ENCODE data around the gene PACRG.

The PACRG gene

DNA sequence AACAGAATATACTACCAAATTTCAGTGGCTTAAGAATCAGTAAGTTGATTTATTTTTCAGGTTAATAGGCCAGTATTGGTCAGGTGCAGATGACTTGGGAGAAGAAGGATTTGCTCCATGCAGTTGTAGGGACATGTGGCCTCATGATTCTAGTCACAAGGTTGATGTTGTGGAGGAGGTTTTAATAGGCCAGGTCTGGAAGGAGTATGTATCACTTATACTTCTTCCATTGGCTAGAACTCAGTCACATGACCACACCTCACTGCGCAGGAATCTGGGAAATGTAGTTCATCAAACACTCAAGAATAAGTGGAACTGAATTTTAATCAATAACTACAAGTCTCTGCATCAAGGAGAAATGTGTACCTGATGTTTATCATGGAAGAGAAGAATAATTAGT is 405.2 kb downstream of the PACRG start:
- TF ChIP-seq FOXP2 (optimal IDR thresholded peaks at IDR 0.05; ENCODE audit: borderline replicate concordance, extremely low read depth, extremely low read length, insufficient read depth) (no peak), POLR2AphosphoS5 (IDR thresholded peaks at IDR 0.05; ENCODE audit: low read depth, low read length) (no peak), SIN3A (IDR thresholded peaks at IDR 0.05; ENCODE audit: borderline replicate concordance, insufficient read depth, low read length) (no peak), TAF1 (IDR thresholded peaks at IDR 0.05; ENCODE audit: borderline replicate concordance, insufficient read depth, low read length) (no peak)
- TF ChIP-seq, protein P1, sequence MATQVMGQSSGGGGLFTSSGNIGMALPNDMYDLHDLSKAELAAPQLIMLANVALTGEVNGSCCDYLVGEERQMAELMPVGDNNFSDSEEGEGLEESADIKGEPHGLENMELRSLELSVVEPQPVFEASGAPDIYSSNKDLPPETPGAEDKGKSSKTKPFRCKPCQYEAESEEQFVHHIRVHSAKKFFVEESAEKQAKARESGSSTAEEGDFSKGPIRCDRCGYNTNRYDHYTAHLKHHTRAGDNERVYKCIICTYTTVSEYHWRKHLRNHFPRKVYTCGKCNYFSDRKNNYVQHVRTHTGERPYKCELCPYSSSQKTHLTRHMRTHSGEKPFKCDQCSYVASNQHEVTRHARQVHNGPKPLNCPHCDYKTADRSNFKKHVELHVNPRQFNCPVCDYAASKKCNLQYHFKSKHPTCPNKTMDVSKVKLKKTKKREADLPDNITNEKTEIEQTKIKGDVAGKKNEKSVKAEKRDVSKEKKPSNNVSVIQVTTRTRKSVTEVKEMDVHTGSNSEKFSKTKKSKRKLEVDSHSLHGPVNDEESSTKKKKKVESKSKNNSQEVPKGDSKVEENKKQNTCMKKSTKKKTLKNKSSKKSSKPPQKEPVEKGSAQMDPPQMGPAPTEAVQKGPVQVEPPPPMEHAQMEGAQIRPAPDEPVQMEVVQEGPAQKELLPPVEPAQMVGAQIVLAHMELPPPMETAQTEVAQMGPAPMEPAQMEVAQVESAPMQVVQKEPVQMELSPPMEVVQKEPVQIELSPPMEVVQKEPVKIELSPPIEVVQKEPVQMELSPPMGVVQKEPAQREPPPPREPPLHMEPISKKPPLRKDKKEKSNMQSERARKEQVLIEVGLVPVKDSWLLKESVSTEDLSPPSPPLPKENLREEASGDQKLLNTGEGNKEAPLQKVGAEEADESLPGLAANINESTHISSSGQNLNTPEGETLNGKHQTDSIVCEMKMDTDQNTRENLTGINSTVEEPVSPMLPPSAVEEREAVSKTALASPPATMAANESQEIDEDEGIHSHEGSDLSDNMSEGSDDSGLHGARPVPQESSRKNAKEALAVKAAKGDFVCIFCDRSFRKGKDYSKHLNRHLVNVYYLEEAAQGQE (IDR thresholded peaks at IDR 0.05; ENCODE audit: insufficient read depth in 1 of 2, low read depth in 2 of 2, low read length in 2 of 2): no peak

DNA sequence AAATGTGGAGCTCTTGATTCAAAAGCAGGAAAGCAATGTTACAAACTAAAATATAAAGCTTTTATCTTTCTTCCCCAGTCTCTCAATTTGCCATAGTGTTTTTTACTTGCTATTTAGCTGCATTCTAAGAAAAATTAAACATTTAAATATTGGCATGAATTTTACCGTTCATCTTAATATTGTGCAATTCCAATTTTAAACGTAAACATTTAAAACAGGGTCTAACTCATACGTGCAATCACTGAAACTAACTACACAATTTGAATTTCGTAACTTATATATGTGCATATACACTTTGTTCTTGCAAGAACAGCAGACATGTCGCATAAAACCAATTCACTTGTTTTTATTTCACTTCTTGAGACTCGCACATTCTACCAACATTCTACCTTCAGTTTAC is 405.9 kb downstream of the PACRG start:
- TF ChIP-seq SIN3A (IDR thresholded peaks at IDR 0.05; ENCODE audit: borderline replicate concordance, insufficient read depth, low read length): no peak
- TF ChIP-seq TAF1 (IDR thresholded peaks at IDR 0.05; ENCODE audit: borderline replicate concordance, insufficient read depth, low read length): no peak

DNA sequence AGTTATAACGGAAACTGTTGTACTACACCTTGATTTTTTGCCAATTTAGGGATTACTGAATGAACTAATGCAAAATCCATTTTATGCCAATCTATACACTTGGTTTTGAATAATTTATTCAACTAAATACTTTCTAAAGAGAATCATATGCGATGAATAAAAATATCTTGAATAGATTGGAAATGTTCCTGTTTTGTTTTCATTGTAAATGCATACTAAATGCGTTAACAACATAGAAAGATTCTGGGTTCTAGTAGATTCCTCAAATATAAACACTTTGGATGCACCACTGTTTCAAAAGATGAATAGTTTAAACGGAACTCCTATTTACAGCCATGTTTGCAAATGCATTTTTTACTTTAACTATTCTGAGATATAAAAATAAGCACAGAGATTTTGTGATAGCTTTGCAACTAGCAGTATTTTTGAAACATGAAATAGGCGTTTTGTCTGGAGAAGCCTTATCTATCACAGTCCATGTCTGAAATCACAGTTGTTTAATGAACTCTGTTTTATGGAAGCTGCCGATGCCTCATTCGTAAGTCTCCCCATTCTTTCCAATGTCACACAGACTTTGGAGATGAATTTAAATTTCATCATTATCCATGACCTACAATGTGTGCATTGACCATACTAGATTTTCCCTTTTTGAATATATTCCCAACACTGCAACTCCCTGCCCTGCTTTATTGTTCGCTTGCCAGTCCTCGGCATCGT is 409.1 kb downstream of the PACRG start:
- TF ChIP-seq, protein P1 (IDR thresholded peaks at IDR 0.05; ENCODE audit: insufficient read depth in 1 of 2, low read depth in 2 of 2, low read length in 2 of 2): no peak
- TF ChIP-seq TAF1 (IDR thresholded peaks at IDR 0.05; ENCODE audit: borderline replicate concordance, insufficient read depth, low read length) (no peak), FOXP2 (optimal IDR thresholded peaks at IDR 0.05; ENCODE audit: borderline replicate concordance, extremely low read depth, extremely low read length, insufficient read depth) (no peak), SIN3A (IDR thresholded peaks at IDR 0.05; ENCODE audit: borderline replicate concordance, insufficient read depth, low read length) (no peak), POLR2AphosphoS5 (IDR thresholded peaks at IDR 0.05; ENCODE audit: low read depth, low read length) (no peak)

DNA sequence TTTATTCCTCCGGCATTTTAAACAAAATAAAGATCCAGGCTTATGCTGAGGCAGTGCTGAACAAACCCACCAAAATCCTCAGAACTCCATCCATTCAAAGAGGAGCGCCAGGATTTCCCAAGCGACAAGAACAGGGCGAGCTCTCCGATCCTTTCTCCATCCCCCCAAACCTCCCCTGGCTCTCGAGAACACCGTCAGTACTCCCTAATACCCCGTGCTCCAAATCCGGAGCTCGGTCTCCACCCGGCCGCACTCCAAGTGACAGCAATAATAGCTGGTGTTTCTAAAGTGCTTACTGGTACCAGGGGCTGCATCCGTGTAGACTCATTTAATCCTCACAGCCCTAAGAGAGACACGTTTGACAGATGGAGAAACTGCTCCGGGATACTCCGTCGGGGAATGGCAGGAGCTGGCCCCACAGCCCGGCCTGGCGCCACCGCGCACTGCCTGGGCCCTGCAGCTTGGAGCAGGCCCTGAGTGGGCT is 409.7 kb downstream of the PACRG start:
- TF ChIP-seq SIN3A (IDR thresholded peaks at IDR 0.05; ENCODE audit: borderline replicate concordance, insufficient read depth, low read length): no peak
- TF ChIP-seq, protein P1 (IDR thresholded peaks at IDR 0.05; ENCODE audit: insufficient read depth in 1 of 2, low read depth in 2 of 2, low read length in 2 of 2): no peak
- TF ChIP-seq FOXP2 (optimal IDR thresholded peaks at IDR 0.05; ENCODE audit: borderline replicate concordance, extremely low read depth, extremely low read length, insufficient read depth): no peak
- no peak for TF ChIP-seq POLR2AphosphoS5 (IDR thresholded peaks at IDR 0.05; ENCODE audit: low read depth, low read length)
- TF ChIP-seq TAF1 (IDR thresholded peaks at IDR 0.05; ENCODE audit: borderline replicate concordance, insufficient read depth, low read length): no peak

DNA sequence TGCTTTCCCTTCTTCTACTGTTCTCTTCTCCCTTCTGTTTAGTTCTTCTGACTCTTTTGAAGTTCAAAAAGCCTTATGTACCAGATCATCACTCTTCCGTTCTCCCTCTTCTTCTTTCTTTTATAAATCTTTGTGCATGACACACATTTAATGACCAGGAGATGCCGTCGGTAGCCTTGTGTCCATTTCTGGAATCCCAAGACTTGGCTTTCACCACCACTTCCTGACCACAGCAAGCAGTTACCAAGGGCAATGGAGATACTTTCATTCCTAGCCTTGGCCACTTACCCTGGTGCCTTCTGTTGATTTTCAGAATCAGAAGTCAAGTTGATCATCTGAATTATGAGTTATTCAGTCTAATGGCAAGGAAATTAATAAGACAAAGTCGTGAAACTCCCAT is 418.3 kb downstream of the PACRG start:
- TF ChIP-seq SIN3A (IDR thresholded peaks at IDR 0.05; ENCODE audit: borderline replicate concordance, insufficient read depth, low read length) (no peak), FOXP2 (optimal IDR thresholded peaks at IDR 0.05; ENCODE audit: borderline replicate concordance, extremely low read depth, extremely low read length, insufficient read depth) (no peak), TAF1 (IDR thresholded peaks at IDR 0.05; ENCODE audit: borderline replicate concordance, insufficient read depth, low read length) (no peak), POLR2AphosphoS5 (IDR thresholded peaks at IDR 0.05; ENCODE audit: low read depth, low read length) (no peak)
- TF ChIP-seq, protein P1 (IDR thresholded peaks at IDR 0.05; ENCODE audit: insufficient read depth in 1 of 2, low read depth in 2 of 2, low read length in 2 of 2): no peak
